WTC11 (cell line): ENCODE results near the gene GHSR.

ENCODE experiments used
- ESRRA ChIP-seq: sonication (generic); formaldehyde crosslinking; IDR thresholded peaks from 2 replicates; pipeline ENCODE4 v1.8.1; 2022; ENCODE audit warnings: mild to moderate bottlenecking, missing genetic modification reagents, borderline replicate concordance
- JUN ChIP-seq: sonication (generic); formaldehyde crosslinking; IDR thresholded peaks from 2 replicates; pipeline ENCODE4 v1.8.0; 2023; ENCODE audit warnings: mild to moderate bottlenecking, missing genetic modification reagents
- NFYB ChIP-seq: sonication (generic); formaldehyde crosslinking; conservative IDR thresholded peaks from 2 replicates; pipeline ENCODE4 v1.8.0; 2022; ENCODE audit warnings: low read depth, missing genetic modification reagents
- TEAD4 ChIP-seq: sonication (generic); formaldehyde crosslinking; IDR thresholded peaks from 2 replicates; pipeline ENCODE4 v1.8.0; 2022; ENCODE audit warnings: mild to moderate bottlenecking, missing genetic modification reagents
- ZNF121 ChIP-seq: sonication (generic); formaldehyde crosslinking; IDR thresholded peaks from 2 replicates; pipeline ENCODE4 v1.8.0; 2023; ENCODE audit warnings: missing genetic modification reagents
- ZNF396 ChIP-seq: fragments of 250-450 bp; sonication (Bioruptor Pico); IDR thresholded peaks from 2 replicates; pipeline ENCODE4 v1.8.0; 2021; ENCODE audit warnings: mild to moderate bottlenecking, moderate library complexity, borderline replicate concordance
- TF ChIP-seq, protein P1 (sequence below): sonication (generic); formaldehyde crosslinking; IDR thresholded peaks from 2 replicates; pipeline ENCODE4 v1.8.0; 2022; ENCODE audit warnings: mild to moderate bottlenecking, missing genetic modification reagents
- TF ChIP-seq, protein P2 (sequence below): fragments of 200-600 bp; IDR thresholded peaks from 2 replicates; pipeline ENCODE4 v1.8.0; 2022; ENCODE audit warnings: antibody characterized with exemption
- TF ChIP-seq, protein P3 (sequence below): sonication (generic); formaldehyde crosslinking; IDR thresholded peaks from 2 replicates; pipeline ENCODE4 v1.8.0; 2023; ENCODE audit warnings: mild to moderate bottlenecking, missing genetic modification reagents
- TF ChIP-seq, protein P4 (sequence below): sonication (generic); formaldehyde crosslinking; conservative IDR thresholded peaks from 2 replicates; pipeline ENCODE4 v1.8.1; 2022; ENCODE audit warnings: mild to moderate bottlenecking, missing genetic modification reagents
- TF ChIP-seq, protein P5 (sequence below): sonication (generic); formaldehyde crosslinking; IDR thresholded peaks from 2 replicates; pipeline ENCODE4 v1.8.0; 2023; ENCODE audit warnings: missing genetic modification reagents
- TF ChIP-seq, protein P6 (sequence below): sonication (generic); formaldehyde crosslinking; IDR thresholded peaks from 2 replicates; pipeline ENCODE4 v1.8.1; 2022; ENCODE audit warnings: mild to moderate bottlenecking, missing genetic modification reagents, moderate library complexity, borderline replicate concordance

DNA sequence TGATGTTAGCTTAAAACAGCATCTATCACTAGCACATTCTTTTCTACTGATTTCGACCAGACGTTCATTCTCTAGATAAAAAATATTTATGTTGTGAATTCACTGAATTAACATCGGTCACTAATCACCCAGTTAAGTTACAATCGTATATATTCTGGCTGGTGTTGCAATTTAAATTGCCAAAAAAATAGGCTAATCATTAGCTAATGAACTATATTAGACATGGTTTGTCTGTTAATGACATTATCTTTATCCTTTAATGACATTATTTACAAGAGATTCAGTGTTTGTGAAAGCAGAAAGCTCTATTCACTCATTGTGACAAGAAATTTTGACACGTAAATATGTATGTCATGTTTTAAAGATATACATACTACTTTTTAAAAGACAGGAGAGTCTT is 6.7 kb downstream of the GHSR start:
- TF ChIP-seq, protein P1, sequence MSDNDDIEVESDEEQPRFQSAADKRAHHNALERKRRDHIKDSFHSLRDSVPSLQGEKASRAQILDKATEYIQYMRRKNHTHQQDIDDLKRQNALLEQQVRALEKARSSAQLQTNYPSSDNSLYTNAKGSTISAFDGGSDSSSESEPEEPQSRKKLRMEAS (CRISPR knock-in tag): no peak
- TF ChIP-seq, protein P2, sequence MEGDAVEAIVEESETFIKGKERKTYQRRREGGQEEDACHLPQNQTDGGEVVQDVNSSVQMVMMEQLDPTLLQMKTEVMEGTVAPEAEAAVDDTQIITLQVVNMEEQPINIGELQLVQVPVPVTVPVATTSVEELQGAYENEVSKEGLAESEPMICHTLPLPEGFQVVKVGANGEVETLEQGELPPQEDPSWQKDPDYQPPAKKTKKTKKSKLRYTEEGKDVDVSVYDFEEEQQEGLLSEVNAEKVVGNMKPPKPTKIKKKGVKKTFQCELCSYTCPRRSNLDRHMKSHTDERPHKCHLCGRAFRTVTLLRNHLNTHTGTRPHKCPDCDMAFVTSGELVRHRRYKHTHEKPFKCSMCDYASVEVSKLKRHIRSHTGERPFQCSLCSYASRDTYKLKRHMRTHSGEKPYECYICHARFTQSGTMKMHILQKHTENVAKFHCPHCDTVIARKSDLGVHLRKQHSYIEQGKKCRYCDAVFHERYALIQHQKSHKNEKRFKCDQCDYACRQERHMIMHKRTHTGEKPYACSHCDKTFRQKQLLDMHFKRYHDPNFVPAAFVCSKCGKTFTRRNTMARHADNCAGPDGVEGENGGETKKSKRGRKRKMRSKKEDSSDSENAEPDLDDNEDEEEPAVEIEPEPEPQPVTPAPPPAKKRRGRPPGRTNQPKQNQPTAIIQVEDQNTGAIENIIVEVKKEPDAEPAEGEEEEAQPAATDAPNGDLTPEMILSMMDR: no peak
- TF ChIP-seq, protein P3, sequence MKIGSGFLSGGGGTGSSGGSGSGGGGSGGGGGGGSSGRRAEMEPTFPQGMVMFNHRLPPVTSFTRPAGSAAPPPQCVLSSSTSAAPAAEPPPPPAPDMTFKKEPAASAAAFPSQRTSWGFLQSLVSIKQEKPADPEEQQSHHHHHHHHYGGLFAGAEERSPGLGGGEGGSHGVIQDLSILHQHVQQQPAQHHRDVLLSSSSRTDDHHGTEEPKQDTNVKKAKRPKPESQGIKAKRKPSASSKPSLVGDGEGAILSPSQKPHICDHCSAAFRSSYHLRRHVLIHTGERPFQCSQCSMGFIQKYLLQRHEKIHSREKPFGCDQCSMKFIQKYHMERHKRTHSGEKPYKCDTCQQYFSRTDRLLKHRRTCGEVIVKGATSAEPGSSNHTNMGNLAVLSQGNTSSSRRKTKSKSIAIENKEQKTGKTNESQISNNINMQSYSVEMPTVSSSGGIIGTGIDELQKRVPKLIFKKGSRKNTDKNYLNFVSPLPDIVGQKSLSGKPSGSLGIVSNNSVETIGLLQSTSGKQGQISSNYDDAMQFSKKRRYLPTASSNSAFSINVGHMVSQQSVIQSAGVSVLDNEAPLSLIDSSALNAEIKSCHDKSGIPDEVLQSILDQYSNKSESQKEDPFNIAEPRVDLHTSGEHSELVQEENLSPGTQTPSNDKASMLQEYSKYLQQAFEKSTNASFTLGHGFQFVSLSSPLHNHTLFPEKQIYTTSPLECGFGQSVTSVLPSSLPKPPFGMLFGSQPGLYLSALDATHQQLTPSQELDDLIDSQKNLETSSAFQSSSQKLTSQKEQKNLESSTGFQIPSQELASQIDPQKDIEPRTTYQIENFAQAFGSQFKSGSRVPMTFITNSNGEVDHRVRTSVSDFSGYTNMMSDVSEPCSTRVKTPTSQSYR: no peak
- TF ChIP-seq ESRRA (CRISPR knock-in tag) (no peak), ZNF121 (CRISPR knock-in tag) (no peak), TEAD4 (CRISPR knock-in tag) (no peak), NFYB (CRISPR knock-in tag) (no peak), ZNF396 (CRISPR knock-in tag) (no peak), JUN (no peak)
- TF ChIP-seq, protein P4, sequence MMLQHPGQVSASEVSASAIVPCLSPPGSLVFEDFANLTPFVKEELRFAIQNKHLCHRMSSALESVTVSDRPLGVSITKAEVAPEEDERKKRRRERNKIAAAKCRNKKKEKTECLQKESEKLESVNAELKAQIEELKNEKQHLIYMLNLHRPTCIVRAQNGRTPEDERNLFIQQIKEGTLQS (CRISPR knock-in tag): no peak
- TF ChIP-seq, protein P5, sequence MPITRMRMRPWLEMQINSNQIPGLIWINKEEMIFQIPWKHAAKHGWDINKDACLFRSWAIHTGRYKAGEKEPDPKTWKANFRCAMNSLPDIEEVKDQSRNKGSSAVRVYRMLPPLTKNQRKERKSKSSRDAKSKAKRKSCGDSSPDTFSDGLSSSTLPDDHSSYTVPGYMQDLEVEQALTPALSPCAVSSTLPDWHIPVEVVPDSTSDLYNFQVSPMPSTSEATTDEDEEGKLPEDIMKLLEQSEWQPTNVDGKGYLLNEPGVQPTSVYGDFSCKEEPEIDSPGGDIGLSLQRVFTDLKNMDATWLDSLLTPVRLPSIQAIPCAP (CRISPR knock-in tag): no peak
- TF ChIP-seq, protein P6, sequence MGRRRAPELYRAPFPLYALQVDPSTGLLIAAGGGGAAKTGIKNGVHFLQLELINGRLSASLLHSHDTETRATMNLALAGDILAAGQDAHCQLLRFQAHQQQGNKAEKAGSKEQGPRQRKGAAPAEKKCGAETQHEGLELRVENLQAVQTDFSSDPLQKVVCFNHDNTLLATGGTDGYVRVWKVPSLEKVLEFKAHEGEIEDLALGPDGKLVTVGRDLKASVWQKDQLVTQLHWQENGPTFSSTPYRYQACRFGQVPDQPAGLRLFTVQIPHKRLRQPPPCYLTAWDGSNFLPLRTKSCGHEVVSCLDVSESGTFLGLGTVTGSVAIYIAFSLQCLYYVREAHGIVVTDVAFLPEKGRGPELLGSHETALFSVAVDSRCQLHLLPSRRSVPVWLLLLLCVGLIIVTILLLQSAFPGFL (CRISPR knock-in tag): no peak
